Measurements from ENCODE around the gene GALNT9.

DNA sequence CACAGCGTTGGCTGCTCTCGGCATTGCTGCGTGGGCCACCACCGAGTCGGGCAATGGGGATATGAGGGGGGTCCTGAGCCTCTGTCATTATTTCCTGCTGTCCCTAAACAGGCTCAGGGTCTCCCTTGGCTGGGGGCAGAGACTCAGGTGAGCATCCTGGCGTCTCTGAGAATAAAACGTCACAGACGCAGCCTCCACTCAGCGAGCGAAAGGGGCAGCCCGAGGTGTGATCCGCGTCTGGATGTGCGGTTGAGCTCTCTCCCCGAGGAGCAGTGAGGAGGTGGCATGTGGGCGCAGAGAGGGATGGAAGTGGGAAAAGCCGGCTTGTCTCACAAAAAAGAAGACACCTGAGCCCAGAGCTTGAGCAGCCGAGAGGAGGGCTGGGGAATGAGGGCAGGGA lies 62.6 kb downstream of the GALNT9 start:
- TF ChIP-seq, protein P1, sequence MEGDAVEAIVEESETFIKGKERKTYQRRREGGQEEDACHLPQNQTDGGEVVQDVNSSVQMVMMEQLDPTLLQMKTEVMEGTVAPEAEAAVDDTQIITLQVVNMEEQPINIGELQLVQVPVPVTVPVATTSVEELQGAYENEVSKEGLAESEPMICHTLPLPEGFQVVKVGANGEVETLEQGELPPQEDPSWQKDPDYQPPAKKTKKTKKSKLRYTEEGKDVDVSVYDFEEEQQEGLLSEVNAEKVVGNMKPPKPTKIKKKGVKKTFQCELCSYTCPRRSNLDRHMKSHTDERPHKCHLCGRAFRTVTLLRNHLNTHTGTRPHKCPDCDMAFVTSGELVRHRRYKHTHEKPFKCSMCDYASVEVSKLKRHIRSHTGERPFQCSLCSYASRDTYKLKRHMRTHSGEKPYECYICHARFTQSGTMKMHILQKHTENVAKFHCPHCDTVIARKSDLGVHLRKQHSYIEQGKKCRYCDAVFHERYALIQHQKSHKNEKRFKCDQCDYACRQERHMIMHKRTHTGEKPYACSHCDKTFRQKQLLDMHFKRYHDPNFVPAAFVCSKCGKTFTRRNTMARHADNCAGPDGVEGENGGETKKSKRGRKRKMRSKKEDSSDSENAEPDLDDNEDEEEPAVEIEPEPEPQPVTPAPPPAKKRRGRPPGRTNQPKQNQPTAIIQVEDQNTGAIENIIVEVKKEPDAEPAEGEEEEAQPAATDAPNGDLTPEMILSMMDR (IDR thresholded peaks at IDR 0.05 in 8 of 11, conservative IDR thresholded peaks at IDR 0.05 in 3 of 11): no peak
- no peak for TF ChIP-seq POLR2A (IDR thresholded peaks at IDR 0.05)
- TF ChIP-seq POLR2AphosphoS5 (IDR thresholded peaks at IDR 0.05): no peak
